Mesodermal cell (in vitro differentiated cells): ENCODE measurements around the gene BLOC1S4.

ENCODE experiments used
- H3K27ac ChIP-seq: 2 replicates; pipeline ENCODE4 v1.7.0; 2013; ENCODE audit warnings: mild to moderate bottlenecking, low read depth, low read length, moderate library complexity; ENCODE audit not compliant: severe bottlenecking
- H3K36me3 ChIP-seq: 2 replicates; pipeline ENCODE4 v1.7.1; 2013; ENCODE audit warnings: mild to moderate bottlenecking, low read length, moderate library complexity; ENCODE audit not compliant: control insufficient read depth, insufficient read depth
- H3K4me1 ChIP-seq: one replicate; pipeline ENCODE4 v1.7.1; 2013; ENCODE audit warnings: mild to moderate bottlenecking, low read length; ENCODE audit not compliant: insufficient read depth, control insufficient read depth, poor library complexity, severe bottlenecking
- H3K4me3 ChIP-seq: 2 replicates; pipeline ENCODE4 v1.7.0; 2013; ENCODE audit warnings: low read length, control low read depth, mild to moderate bottlenecking; ENCODE audit not compliant: insufficient read depth, poor library complexity, severe bottlenecking; ENCODE audit errors: extremely low read depth
- H3K9me3 ChIP-seq: 2 replicates; pipeline ENCODE4 v1.7.1; 2013; ENCODE audit warnings: mild to moderate bottlenecking, low read length, moderate library complexity; ENCODE audit not compliant: control insufficient read depth
- WGBS, 2 experiments: methylation state at CpG; one replicate each; pipeline ENCODE4 v1.1.5; 2013; ENCODE audit warnings: missing lambda C conversion rate in 2 of 2; ENCODE audit not compliant: insufficient coverage in 2 of 2; 5-methylcytosine and 5-hydroxymethylcytosine counted together

The BLOC1S4 gene

GRCh38 chr4:6705646-6706045 is 10.3 kb upstream of the BLOC1S4 start:
- Histone ChIP-seq H3K36me3 (peaks cover 61% of the 10 kb centered on the region), H3K4me1 (peaks cover 3% of the 10 kb centered on the region), H3K4me3 (no peak overlapping the region), H3K27ac (no peak overlapping the region), H3K9me3 (peaks cover 10% of the 10 kb centered on the region)
- 94 to 100% methylated on average over 1 to 2 of the region's 2 CpGs for WGBS, 2 experiments

DNA sequence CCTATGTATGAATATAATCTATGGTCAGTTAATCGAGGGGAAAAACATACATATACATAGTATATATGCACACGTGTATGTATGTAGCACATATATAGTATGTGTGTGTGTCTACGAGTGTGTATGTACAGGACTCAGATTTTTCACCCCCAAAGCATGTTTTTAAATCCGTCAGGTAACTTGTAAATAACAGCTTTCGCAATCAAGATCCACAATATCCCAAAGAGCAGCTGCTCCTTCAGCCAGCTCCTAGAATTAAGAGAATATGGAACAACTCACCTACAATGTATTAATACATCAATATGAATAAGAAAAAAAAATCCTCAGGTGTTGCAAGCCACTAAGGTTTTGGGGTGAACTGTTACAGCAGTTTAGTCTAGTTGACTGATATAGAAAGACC is 9.8 kb upstream of the BLOC1S4 start:
- Histone ChIP-seq H3K4me1 (peaks cover 3% of the 10 kb centered on the region), H3K27ac (no peak overlapping the region), H3K4me3 (no peak overlapping the region), H3K9me3 (peaks cover 10% of the 10 kb centered on the region), H3K36me3 (peaks cover 60% of the 10 kb centered on the region)
- no CpG with 5 or more reads among the region's 5 CpGs for WGBS, 2 experiments

GRCh38 chr4:6709230-6710114 is 6.5 kb upstream of the BLOC1S4 start, which contains the start of gene MRFAP1L1:
TSS of gene MRFAP1L1 (minus strand) at chr4:6709865. CDS start at chr4:6709629, 236 bp downstream.
- peak within 1 kb of the TSS; percentile 83 for H3K27ac ChIP-seq
- H3K9me3 ChIP-seq: no peaks in the 10 kb centered on the region
- peaks cover 3% of the 10 kb centered on the region for H3K4me1 ChIP-seq
- H3K4me3 ChIP-seq: peak within 1 kb of the TSS; percentile 85
- WGBS, 2 experiments: 0% methylated on average over 58 to 62 of the region's 72 CpGs
- peaks cover 35% of the 10 kb centered on the region for H3K36me3 ChIP-seq

DNA sequence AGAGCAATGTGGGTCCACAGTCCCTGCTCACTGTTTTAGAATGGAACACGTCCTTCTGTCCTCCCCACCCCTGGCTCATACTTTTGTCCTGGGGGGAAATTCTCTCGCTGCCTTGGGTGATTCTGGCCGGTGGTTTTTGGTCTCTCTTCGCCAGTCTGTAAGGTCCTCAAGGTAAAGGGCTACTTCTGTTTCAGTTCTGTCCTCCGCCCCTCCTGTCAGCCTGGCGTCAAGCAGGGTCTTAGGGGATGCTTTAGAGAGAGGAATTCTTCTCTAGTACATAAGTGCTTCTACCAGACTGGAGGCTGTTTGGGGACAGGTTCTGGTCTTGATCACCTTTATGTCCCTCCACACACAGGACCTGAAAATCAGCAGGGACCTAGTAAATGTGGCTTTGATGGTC is 5.7 kb upstream of the BLOC1S4 start:
- H3K4me1 ChIP-seq: peaks cover 3% of the 10 kb centered on the region
- no peak overlapping the region for H3K27ac ChIP-seq
- peak overlapping the region; percentile 85 for H3K4me3 ChIP-seq
- WGBS, 2 experiments: 0 to 8% methylated on average over 1 to 2 of the region's 6 CpGs
- no peaks in the 10 kb centered on the region for H3K9me3 ChIP-seq
- peaks cover 27% of the 10 kb centered on the region for H3K36me3 ChIP-seq

DNA sequence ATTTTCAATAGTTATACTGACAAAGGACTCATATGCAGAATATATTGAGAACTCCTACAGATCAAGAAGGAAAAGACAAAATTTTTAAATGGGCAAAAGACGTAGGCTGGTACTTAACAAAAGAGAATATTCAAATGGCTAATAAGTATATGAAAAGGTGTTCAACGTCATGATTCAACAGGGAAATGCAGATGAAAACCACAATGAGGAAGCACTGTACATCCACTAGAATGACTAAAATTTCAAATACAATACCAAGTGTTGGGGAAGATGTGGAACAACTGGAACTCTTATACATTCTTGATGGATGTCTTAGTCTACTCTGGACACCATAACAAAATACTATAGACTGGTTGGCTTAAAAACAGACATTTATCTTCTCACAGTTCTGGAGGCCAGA is 5.0 kb upstream of the BLOC1S4 start:
- Histone ChIP-seq H3K36me3 (peaks cover 20% of the 10 kb centered on the region), H3K27ac (no peak overlapping the region), H3K4me1 (peaks cover 7% of the 10 kb centered on the region), H3K4me3 (no peak overlapping the region), H3K9me3 (no peaks in the 10 kb centered on the region)
- no CpG with 5 or more reads among the region's 2 CpGs for WGBS, 2 experiments

DNA sequence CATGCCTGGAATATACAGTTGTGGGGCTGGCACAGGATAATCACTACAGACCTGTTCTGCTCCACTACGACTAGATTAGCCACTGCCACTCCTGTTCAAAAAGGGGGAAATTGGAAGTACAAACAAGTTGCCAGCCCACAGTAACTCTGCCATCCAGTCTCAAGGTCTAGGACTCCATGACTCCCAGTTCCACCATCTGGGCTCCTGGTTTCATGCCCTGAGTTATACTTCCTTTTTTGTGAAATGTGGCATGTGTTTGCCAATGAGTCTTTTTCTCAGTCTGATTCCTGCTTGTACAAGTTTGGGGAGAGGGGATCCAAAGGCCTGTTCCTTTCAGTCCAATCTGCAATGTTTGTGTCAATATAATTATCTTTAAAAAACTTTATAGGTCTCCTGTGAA is 1.0 kb upstream of the BLOC1S4 start:
- H3K9me3 ChIP-seq: no peaks in the 10 kb centered on the region
- H3K4me3 ChIP-seq: no peak overlapping the region
- H3K36me3 ChIP-seq: no peaks in the 10 kb centered on the region
- H3K27ac ChIP-seq: no peak overlapping the region
- peaks cover 4% of the 10 kb centered on the region for H3K4me1 ChIP-seq
- 75 to 100% methylated on average over 1 of the region's 1 CpG for WGBS, 2 experiments

GRCh38 chr4:6715704-6716017 is 313 bp upstream of the BLOC1S4 start:
- H3K36me3 ChIP-seq: no peaks in the 10 kb centered on the region
- peaks cover 4% of the 10 kb centered on the region for H3K4me1 ChIP-seq
- 0 to 3% methylated on average over 4 to 5 of the region's 9 CpGs for WGBS, 2 experiments
- peak overlapping the region; percentile 52 for H3K27ac ChIP-seq
- H3K4me3 ChIP-seq: peak overlapping the region; percentile 73
- H3K9me3 ChIP-seq: no peaks in the 10 kb centered on the region

GRCh38 chr4:6716958-6717655 is 1.1 kb downstream of the BLOC1S4 start:
- WGBS, 2 experiments: 20 to 41% methylated on average over 1 to 3 of the region's 7 CpGs
- no peaks in the 10 kb centered on the region for H3K9me3 ChIP-seq
- H3K27ac ChIP-seq: peak overlapping the region; percentile 52
- H3K4me3 ChIP-seq: peak overlapping the region; percentile 73
- H3K36me3 ChIP-seq: no peaks in the 10 kb centered on the region
- H3K4me1 ChIP-seq: peaks cover 4% of the 10 kb centered on the region

DNA sequence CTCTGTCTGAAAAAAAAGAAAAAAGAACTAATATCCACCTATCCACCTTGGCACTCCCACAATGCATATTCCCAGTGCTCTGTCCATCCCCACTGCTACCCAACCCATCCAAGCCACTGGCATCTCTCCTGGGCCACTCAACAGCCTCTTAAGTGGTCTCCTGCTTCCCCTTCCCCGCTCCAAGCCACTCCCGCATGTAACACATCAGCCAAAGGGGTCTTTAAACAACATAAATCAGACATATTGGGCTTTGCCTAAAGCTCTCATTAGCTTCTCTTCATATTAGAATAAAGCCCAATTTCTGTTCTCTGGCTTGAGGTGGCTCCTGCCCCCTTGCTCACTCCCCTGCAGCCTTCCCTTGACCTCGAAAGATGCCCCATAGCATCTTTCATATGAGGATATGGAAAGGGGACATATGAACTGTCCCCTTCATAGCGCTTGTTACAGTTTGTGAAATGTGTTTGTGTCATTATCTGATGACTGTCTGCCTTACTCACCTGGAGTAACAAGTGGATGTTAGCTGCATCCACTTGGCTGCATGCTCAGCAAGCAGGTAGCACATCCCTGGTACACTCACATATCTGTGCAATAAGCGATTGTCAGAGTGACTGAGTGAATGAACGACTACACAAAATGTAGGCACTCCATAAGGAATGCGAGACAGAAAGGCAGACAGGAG is 3.1 kb downstream of the BLOC1S4 start:
- 84 to 87% methylated on average over 6 to 7 of the region's 7 CpGs for WGBS, 2 experiments
- Histone ChIP-seq H3K4me3 (no peak overlapping the region), H3K4me1 (peaks cover 7% of the 10 kb centered on the region), H3K27ac (no peak overlapping the region), H3K9me3 (no peaks in the 10 kb centered on the region), H3K36me3 (no peaks in the 10 kb centered on the region)

DNA sequence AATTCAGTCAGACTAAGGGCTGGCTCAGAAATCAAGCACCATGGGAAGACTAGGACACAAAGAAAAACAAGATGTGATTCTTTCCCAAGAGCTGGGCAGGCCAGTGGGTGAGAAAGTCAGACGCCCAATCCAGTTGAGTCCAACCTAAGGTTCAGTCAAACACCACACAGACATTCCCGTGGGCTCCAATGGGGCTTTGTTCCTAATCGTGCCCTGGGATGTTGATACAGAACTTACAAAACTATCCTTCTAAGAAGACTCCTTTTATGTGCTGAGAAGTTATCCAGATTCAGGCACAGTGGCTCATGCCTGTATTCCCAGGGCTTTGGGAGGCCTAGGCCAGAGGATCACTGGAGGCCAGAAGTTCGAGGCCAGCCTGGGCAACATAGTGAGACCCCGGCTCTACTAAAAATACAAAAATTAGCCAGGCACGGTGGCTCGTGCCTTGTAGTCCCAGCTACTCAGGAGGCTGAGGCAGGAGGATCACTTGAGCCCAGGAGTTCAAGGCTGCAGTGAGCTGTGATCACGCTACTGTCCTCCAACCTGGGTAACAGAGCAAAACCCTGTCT is 3.7 kb downstream of the BLOC1S4 start:
- Histone ChIP-seq H3K27ac (no peak overlapping the region), H3K4me1 (peaks cover 11% of the 10 kb centered on the region), H3K36me3 (no peaks in the 10 kb centered on the region), H3K4me3 (no peak overlapping the region), H3K9me3 (no peaks in the 10 kb centered on the region)
- 87 to 88% methylated on average over 5 to 7 of the region's 8 CpGs for WGBS, 2 experiments
